NCI-H2029 (cell line): ENCODE results near the gene GLRA3.
"Not testable (repeated sequence)": the region's sequence is repeated elsewhere in the genome, so short reads cannot be mapped to it uniquely, and the experiment has no call there.

Experiments
- DNase-seq: peaks from one replicate; lab custom pipeline; 2025; lab: John Stamatoyannopoulos, UW

Gene GLRA3

GRCh38 chr4:174650711-174651355, 178.2 kb downstream of the GLRA3 start:
- DNase-seq = no peak

GRCh38 chr4:174648812-174649211, 180.2 kb downstream of the GLRA3 start:
- DNase-seq = no peak

DNA sequence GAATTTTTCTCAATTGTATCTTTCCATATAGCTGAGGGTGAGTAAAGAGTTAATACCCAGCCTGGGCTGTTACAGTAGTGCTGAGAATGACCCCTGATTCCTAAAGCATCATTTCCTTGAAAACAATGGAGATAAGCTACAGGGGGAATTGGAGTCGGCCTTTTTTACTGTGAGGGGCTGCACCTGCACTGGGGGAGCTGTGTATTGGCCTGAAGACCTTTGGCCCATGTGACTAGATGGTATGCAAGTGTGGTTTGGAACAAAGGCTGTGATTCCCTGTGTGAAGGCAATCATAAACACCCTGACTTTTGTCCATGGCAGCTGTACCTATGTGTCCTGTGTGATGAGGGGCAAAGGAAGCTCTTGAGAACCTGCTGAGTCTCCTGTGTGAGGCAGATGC, 182.7 kb downstream of the GLRA3 start:
- no peak for DNase-seq

DNA sequence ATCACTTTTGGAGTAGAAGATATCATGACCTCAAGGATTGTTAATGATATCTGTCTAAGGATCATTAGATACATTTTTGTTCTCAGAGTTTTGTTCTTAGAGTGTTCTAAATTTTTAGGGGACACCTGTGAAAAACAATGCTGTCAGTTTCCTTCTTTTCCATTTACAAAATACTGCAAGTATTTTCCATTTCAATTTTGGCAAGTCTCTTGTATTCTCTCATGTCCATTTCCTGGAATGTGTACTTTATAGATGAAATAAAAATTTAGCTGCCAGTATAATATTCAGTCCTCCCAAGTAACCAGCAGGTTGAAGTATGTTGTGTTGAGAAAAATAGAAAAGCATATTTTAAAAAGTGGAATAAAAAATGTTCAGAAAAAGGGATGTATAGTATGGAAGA, 188.9 kb downstream of the GLRA3 start:
- DNase-seq = no peak

DNA sequence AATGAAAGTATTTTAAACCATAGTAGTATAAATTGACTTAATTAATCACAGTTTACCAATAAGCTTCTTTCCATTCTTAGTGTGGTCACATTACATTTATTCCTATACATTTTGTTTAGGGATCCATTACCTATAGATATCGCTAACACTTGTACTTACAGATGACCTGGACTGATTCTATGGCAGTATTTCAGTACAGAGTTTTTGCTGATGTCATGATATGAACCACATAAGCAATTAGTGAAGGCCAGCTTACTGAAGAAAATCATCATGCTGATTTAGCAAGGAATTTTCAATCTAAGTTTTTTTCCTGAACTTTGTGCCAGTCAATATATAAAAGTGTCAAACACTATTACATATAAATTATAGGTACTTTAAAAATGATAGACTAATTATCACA, 193.3 kb downstream of the GLRA3 start:
- no peak for DNase-seq

DNA sequence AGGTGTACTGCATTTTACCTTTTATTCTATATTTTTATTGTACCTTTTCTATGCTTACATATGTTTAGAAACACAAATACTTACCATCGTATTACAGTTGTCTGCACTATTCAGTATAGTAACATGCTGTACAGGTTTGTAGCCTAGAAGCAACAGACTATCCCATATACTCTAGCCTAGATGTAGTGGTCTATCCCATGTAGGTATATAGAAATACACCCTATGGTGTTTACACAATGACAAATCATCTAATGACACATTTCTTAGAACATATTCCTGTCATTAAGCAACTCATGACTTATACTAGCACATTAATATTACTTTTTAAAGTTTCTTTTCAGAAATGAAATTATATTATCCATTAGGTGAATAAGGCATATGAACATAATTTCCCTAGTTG, 195.6 kb downstream of the GLRA3 start:
- no peak for DNase-seq

GRCh38 chr4:174631901-174632758, 196.9 kb downstream of the GLRA3 start:
- DNase-seq = peak; percentile 5

- not testable (repeated sequence) for DNase-seq
Observed at GRCh38 chr4:174629907-174630450, 199.1 kb downstream of the GLRA3 start.

- no peak for DNase-seq
Observed at GRCh38 chr4:174629265-174629664, 199.8 kb downstream of the GLRA3 start.

DNA sequence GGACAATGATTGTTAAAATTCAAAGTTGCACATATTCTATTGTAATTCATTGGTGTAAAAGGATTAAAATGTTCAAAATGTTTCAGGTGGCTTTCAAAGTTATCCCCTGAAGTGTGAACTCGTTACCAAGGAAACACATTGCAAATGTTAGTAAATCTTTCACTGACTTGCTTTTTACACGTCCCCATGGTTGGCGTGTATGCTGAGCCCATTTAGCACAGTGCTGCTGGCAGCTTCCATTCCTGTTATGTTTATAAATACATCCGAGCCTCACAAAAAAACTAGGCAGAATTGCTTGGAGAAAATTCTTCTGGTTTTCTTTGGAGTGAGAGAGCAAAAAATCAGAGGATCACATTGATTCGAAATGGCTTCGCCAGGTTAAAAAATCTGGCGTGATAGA, 200.9 kb downstream of the GLRA3 start:
- no peak for DNase-seq

GRCh38 chr4:174627473-174627872, 201.6 kb downstream of the GLRA3 start:
- no peak for DNase-seq

- no peak for DNase-seq
Observed at GRCh38 chr4:174626342-174627008, 202.6 kb downstream of the GLRA3 start.

DNA sequence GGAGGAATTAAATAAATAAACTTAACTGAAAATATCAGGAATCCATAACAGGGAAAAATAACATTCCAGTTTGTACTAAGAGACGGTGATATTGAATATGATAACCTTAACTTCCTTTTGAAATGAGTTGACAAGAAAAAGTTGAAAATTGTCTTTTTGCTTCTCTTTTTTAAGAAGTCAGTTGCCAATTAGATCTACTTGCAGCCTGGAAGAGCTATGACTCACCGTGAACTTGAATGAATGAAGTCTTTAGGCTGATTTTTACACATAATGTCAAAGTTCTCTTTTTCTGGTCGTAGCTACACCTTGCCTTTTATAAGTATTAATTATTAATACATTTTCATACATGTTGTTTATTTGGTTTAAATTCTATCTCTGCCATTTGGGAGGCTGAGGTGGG, 212.4 kb downstream of the GLRA3 start:
- DNase-seq = no peak

- no peak for DNase-seq
Observed at GRCh38 chr4:174613979-174614378, 215.1 kb downstream of the GLRA3 start.

DNA sequence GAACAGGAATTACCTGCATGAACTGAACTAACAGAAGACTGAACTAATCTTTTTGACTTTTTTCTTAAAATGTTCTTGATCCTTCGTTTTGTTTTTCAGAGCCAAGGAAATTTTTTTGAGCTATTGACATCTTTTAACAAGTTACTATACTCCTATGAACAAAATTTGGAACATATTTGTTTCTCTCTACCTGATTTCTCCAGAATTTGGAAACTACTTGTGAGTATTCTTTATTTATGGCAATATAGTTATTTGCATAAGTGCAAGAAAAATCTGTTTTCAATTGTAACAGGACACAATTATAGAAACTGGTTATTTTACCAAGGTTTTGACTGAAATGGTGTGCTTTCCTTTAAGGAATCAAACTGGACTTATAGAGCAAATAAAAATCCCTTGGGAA, 217.3 kb downstream of the GLRA3 start:
- DNase-seq = no peak

DNA sequence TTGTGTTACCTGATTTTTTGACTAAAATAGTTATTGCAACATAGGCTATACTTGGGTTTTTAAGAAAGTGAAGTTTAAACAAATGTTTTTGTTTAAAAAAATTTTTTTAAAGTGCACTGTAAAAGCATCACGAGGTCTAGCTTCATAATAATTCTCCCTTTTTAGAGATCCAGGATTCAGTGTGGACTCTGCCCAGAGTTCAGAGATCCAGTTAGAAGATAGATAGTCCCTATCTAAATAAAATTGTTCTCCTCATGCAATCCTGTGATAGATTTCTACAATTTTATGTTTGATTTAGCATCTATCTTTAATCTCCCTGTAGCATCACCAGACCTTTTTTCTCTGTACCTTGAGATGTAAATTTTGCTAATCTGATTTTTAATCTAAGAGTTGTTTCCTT, 221.3 kb downstream of the GLRA3 start:
- no peak for DNase-seq

DNA sequence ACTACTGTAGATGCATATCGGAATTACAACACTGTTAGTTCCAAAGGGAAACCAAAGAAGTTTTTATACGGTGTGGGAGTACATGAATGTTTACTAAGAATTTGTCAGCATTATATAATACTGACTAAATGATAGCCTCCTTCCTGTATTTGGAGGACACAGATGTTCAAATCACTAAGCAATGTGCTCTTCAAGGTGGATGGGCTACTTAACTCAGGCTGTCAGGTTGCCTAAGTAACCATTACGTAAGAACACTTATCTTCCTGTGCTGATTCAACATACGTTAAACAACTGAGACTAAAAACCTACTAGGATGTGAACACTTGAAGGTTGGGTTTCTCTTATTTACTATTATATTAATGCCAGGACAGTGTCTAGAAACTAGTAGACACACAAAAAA, 224.8 kb downstream of the GLRA3 start:
- DNase-seq = peak; percentile 92

DNA sequence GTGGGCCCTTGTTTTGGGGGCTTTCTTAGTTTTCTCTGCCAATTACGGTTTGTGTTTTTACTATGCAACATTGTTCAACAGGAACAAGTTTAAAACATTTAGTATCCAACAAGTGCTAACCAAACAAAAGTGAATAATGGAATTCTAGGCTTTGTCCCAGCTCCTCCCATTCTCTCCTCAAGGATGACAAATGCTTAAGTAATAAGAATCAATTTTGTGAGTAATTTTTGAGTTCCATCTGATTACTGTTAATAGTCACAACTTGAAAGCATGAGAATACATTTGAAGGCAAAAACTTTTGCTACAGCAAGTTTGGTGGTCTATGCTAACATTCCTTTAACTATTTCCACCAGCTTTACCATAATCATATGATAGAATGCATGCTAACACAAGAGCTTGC, 228.7 kb downstream of the GLRA3 start:
- DNase-seq = no peak

- DNase-seq = no peak
Observed at GRCh38 chr4:174598800-174599199, 230.2 kb downstream of the GLRA3 start.

DNA sequence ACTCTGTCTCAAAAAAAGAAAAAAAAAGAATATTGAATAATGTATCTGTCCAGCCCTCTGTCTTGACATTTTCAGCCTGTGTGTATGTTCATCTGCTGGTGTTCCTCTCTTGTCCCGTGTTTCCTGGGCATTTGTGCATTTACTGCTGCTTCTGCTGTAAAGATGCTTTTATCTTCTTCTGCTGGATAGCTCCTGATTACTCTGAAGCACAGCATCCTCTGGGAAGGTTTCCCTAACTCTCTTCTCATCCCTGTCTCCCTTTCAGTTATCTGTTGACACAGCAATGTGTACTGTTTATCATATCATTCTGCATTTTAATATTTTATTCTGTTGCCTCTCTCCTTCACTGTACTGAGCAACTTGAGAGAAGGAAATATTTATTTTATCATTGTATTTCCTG, 232.5 kb downstream of the GLRA3 start:
- no peak for DNase-seq

DNA sequence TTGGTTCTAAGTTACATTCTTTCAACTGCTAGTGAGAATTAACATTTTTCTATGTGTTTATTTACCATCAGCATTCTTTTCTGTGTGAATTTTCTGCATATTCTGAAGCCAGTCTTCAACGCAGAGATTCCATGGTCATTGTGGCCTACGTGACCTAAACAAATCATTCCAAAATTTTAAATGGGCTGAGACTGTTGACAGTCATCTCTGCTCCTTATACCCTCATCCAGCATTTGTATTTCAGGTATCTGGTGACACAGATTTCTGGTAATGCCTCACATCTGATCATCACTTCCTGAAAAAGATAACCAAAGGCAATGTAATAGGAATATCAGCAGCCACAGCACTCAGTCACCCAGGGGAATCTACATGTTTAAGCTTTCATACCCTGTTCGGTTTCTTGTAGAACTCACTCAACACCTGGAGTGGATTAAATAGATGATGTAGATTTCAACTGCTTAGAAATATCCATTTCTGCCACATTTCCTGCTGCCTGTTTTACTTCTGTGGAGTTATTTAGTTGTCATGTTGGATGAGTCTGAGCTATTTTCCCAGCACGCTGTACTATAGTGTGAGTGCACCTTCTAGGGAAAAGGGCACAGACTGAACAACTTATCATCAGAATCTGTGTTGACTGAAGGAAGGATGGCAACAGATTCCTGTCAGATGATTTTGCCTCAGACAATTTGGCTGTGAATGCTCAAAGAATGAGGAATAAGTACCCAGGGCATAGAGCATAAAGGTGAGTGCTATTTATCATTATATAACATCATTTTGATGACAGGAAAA, 233.7 kb downstream of the GLRA3 start:
- no peak for DNase-seq

GRCh38 chr4:174593701-174594100, 235.3 kb downstream of the GLRA3 start:
- DNase-seq = no peak
